Gastroesophageal sphincter (tissue), 3 donors: ENCODE results near the gene OR8G1.

Experiments
- POLR2A ChIP-seq, 2 donors: fragments of 450-650 bp; IDR thresholded peaks; one replicate each; pipeline ENCODE4 v1.6.1; 2017; ENCODE audit warnings: antibody characterized with exemption in 2 of 2, mild to moderate bottlenecking in 2 of 2, moderate library complexity in 1 of 2
- POLR2AphosphoS5 ChIP-seq: sonication (generic); formaldehyde crosslinking; IDR thresholded peaks from one replicate; pipeline ENCODE4 v1.6.1; 2017; ENCODE audit warnings: antibody characterized with exemption
- TF ChIP-seq, protein P1 (sequence below), 4 experiments: fragments of 200-600 bp in 2 of 4; fragments of 450-650 bp in 2 of 4; sonication (generic) in 1 of 4; IDR thresholded peaks; one replicate each; pipeline ENCODE4 v1.5.1; 2017 to 2019; ENCODE audit warnings: antibody characterized with exemption in 4 of 4, mild to moderate bottlenecking in 2 of 4, moderate library complexity in 2 of 4

DNA sequence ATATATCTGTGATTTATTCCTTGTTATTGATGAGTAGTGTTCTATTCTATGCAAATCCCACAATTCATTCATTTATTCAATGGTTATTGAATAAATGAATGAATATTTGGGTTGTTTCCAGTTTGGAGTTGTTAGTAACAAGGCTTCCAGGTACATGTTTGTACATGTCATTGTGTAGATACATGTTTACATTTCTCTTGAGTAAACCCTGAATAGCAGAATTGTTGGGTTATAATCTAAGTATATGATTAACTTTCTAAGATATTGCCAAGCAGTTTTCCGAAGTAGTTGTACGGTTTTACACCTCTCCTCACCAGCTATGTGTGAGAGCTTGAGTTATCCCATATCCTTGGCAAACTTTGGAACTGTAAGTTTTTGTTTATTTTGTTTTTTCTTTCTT, 18.5 kb upstream of the OR8G1 start:
- TF ChIP-seq, protein P1, sequence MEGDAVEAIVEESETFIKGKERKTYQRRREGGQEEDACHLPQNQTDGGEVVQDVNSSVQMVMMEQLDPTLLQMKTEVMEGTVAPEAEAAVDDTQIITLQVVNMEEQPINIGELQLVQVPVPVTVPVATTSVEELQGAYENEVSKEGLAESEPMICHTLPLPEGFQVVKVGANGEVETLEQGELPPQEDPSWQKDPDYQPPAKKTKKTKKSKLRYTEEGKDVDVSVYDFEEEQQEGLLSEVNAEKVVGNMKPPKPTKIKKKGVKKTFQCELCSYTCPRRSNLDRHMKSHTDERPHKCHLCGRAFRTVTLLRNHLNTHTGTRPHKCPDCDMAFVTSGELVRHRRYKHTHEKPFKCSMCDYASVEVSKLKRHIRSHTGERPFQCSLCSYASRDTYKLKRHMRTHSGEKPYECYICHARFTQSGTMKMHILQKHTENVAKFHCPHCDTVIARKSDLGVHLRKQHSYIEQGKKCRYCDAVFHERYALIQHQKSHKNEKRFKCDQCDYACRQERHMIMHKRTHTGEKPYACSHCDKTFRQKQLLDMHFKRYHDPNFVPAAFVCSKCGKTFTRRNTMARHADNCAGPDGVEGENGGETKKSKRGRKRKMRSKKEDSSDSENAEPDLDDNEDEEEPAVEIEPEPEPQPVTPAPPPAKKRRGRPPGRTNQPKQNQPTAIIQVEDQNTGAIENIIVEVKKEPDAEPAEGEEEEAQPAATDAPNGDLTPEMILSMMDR (IDR thresholded peaks at IDR 0.05), result no peak
- TF ChIP-seq POLR2AphosphoS5 (no peak), POLR2A (IDR thresholded peaks at IDR 0.05) (no peak)
